T-cell (primary cell): ENCODE measurements around the gene CXCR4. TPM values are rescaled to one million over a fixed set of nuclear protein-coding genes. Genes with fewer than 3 reads are reported as not detected.

ENCODE experiments used
- ATAC-seq, 4 experiments: fragments of 200-7000 bp in 3 of 4; fragments of 150-1000 bp in 1 of 4; cut with Tn5 transposase; replicated peaks in 1 of 4; 1 replicate in 3 of 4; 2 replicates in 1 of 4; pipeline ENCODE4 v1.10.0; 2021; ENCODE audit warnings: moderate library complexity in 3 of 4, mild to moderate bottlenecking in 2 of 4, moderate number of reproducible peaks in 1 of 4
- CTCF ChIA-PET, 2 donors: fragments of 300-600 bp; sonication (Branson Sonifier 250); formaldehyde crosslinking; loops; one replicate each; lab custom pipeline; 2022; ENCODE audit warnings: antibody characterized with exemption in 2 of 2; lab: Charles Lee
- POLR2A ChIA-PET, 2 donors: fragments of 300-600 bp; sonication (Branson Sonifier 250); formaldehyde crosslinking; loops; one replicate each; lab custom pipeline; 2022; ENCODE audit warnings: antibody characterized with exemption in 2 of 2; lab: Charles Lee
- DNase-seq, 35 experiments: peaks; one replicate each; pipeline versions ENCODE4 v3.0.0 to v3.0.0-alpha.2; 2013 to 2023
- H3K27ac ChIP-seq: one replicate; pipeline ENCODE4 v1.5.1; 2013; ENCODE audit warnings: low read length
- H3K27me3 ChIP-seq, 2 experiments: replicated peaks in 1 of 2; 1 replicate in 1 of 2; 2 replicates in 1 of 2; pipeline versions ENCODE4 v1.6.1 to v1.7.0; 2013; ENCODE audit warnings: low read length in 1 of 2, mixed read lengths in 1 of 2; ENCODE audit not compliant: control insufficient read depth in 2 of 2, insufficient read depth in 2 of 2; ENCODE audit errors: extremely low read depth in 1 of 2
- H3K36me3 ChIP-seq, 2 donors: 1 replicate in 1 of 2; 2 replicates in 1 of 2; pipeline versions ENCODE4 v1.6.1 to v1.7.0; 2013; ENCODE audit warnings: low read length in 1 of 2; ENCODE audit not compliant: control insufficient read depth in 2 of 2, insufficient read depth in 1 of 2; ENCODE audit errors: extremely low read depth in 1 of 2
- H3K4me1 ChIP-seq, 2 experiments: 1 replicate in 1 of 2; 2 replicates in 1 of 2; pipeline versions ENCODE4 v1.6.1 to v1.7.0; 2013; ENCODE audit warnings: low read length in 2 of 2, mixed read lengths in 1 of 2; ENCODE audit not compliant: insufficient read depth in 2 of 2, control insufficient read depth in 1 of 2; ENCODE audit errors: extremely low read depth in 1 of 2
- H3K4me3 ChIP-seq, 2 donors: 1 replicate in 1 of 2; 2 replicates in 1 of 2; pipeline versions ENCODE4 v1.5.1 to v1.7.0; 2013; ENCODE audit warnings: mild to moderate bottlenecking in 2 of 2, low read length in 1 of 2, moderate library complexity in 1 of 2; ENCODE audit not compliant: control insufficient read depth in 1 of 2; ENCODE audit errors: extremely low read depth in 1 of 2
- H3K9me3 ChIP-seq: 2 replicates; pipeline ENCODE4 v1.7.0; 2013
- H3K27ac Mint-ChIP-seq, 2 donors: one replicate each; pipeline ENCODE4 v1.8.0; 2020 to 2021; ENCODE audit warnings: mild to moderate bottlenecking in 2 of 2, mixed read lengths in 2 of 2
- H3K27me3 Mint-ChIP-seq, 2 donors: one replicate each; pipeline ENCODE4 v1.8.0; 2021 to 2022; ENCODE audit warnings: mixed read lengths in 2 of 2
- H3K36me3 Mint-ChIP-seq: one replicate; pipeline ENCODE4 v1.8.0; 2021; ENCODE audit warnings: mixed read lengths
- H3K4me1 Mint-ChIP-seq, 3 donors: one replicate each; pipeline ENCODE4 v1.8.0; 2020 to 2022; ENCODE audit warnings: mixed read lengths in 3 of 3, mild to moderate bottlenecking in 1 of 3
- H3K4me3 Mint-ChIP-seq, 3 donors: one replicate each; pipeline ENCODE4 v1.8.0; 2020 to 2022; ENCODE audit warnings: mild to moderate bottlenecking in 3 of 3, mixed read lengths in 3 of 3, moderate library complexity in 3 of 3
- H3K9me3 Mint-ChIP-seq, 3 donors: one replicate each; pipeline ENCODE4 v1.8.0; 2020 to 2022; ENCODE audit warnings: mixed read lengths in 3 of 3
- WGBS: methylation state at CpG from one replicate; pipeline ENCODE4 v1.1.5; 2013; ENCODE audit warnings: missing lambda C conversion rate; ENCODE audit not compliant: insufficient coverage; 5-methylcytosine and 5-hydroxymethylcytosine counted together
- total RNA-seq, 35 experiments: library from RNA in 6 of 35; stranded (reverse) in 6 of 35; fragments of 120-200 nt in 1 of 35; gene quantifications; one replicate each; pipeline versions ENCODE4 v1.2.1 to v1.2.4 and lab custom pipeline; 2013 to 2026

Gene CXCR4
- total RNA-seq, 5 donors from 2014 or later (not counting 1 experiment from before 2014, with no cell fraction given): 274 to 1,514 (median 326) TPM

DNA sequence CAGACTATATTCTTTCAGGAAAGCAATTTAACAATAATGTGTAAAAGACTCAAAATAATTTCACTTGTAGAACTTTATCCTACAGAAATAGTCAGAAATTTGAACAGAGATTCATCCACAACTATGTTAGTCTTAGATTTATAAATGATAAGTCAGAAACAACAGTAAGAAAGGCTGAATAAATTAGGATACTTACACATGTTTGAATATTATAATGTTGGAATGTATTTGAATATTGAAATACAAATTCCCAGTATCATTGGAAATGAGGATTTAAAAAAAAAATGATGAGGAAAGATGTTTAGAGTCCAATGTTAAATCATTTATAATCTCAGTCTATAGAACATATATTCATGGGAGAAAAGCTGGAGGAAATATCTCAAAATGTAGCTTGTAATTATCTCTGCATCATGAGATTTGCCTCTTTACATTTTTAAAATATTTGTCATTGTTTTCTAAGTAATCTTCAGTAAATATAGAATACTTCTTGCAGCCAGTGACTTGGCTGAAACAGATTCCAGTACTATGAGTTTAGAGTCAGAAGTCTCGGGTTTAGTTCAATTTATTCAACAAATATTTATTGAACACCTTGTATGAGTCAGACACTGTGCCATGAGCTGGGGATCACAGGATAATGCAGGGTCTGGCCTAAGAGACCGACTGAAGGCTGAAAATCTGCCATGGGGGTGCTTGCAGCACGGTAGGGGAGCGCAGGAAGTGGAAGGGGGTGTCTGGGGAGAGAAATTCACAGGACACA is 32.3 kb downstream of the CXCR4 start:
- Histone ChIP-seq H3K27ac (no peak overlapping the region), H3K9me3 (no peaks in the 10 kb centered on the region), H3K27me3 (no peaks in the 10 kb centered on the region), H3K36me3 (no peaks in the 10 kb centered on the region), H3K4me1 (no peaks in the 10 kb centered on the region), H3K4me3 (no peak overlapping the region)
- no peaks in the 10 kb centered on the region for H3K9me3 Mint-ChIP-seq
- CTCF ChIA-PET: interaction anchor here in 1 of 2 donors (0.6 kb wide), 2 partner anchors 12 to 86 kb away, joined by 3 to 5 read pairs; no protein-coding TSS in a partner anchor
- H3K36me3 Mint-ChIP-seq: no peaks in the 10 kb centered on the region
- no peak overlapping the region for H3K4me3 Mint-ChIP-seq
- H3K4me1 Mint-ChIP-seq: peaks cover 6 to 8% (median 6%) of the 10 kb centered on the region in 3 donors
- POLR2A ChIA-PET: interaction anchor here in 1 of 2 donors (0.6 kb wide), 1 partner anchor 94 kb away, joined by 3 read pairs; no protein-coding TSS in a partner anchor
- no peaks in the 10 kb centered on the region for H3K27me3 Mint-ChIP-seq
- DNase-seq (no peak), ATAC-seq (no peak)
- WGBS: 94% methylated on average over 3 of the region's 4 CpGs
- no peak overlapping the region for H3K27ac Mint-ChIP-seq

DNA sequence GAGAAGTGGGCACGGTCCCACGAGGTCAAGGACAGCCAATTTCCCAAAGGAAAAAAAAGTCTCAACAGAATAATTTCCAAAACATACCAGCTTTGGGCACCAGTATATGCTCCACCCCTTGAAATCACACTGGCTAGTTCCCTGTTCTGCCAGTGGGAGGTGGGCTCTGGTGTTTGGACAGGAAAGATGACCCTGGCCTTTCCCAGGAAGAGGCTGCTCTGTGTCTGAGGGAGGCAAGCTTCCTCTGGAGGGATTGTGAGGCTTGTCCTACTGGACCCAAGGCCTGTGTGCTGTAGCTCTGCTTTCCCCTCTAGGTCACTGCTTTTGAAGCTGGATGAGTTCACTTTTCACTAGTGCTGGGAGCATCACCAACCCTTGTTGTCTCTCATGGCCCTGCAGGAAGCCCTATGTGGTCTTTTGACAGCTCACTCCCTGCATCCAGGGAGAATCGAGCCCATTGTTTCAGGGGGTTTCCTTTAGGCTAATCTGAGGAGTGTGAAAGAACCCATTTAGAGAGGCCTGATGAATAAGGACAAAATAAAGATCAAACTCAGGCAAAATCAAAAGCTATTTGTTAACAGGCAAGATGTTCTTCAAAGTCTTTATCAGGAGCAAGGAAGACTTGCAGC is 36.3 kb downstream of the CXCR4 start:
- Histone ChIP-seq H3K27ac (no peak overlapping the region), H3K36me3 (no peaks in the 10 kb centered on the region), H3K4me3 (no peak overlapping the region), H3K9me3 (no peaks in the 10 kb centered on the region), H3K27me3 (no peaks in the 10 kb centered on the region), H3K4me1 (no peaks in the 10 kb centered on the region)
- peaks cover 0 to 8% (median 6%) of the 10 kb centered on the region in 3 donors for H3K4me1 Mint-ChIP-seq
- no peak overlapping the region for H3K4me3 Mint-ChIP-seq
- POLR2A ChIA-PET: interaction anchor here in 1 of 2 donors (0.6 kb wide), 1 partner anchor 48 kb away, joined by 3 read pairs; no protein-coding TSS in a partner anchor
- no peak for ATAC-seq
- no peaks in the 10 kb centered on the region for H3K27me3 Mint-ChIP-seq
- H3K36me3 Mint-ChIP-seq: no peaks in the 10 kb centered on the region
- H3K9me3 Mint-ChIP-seq: no peaks in the 10 kb centered on the region
- DNase-seq: no peak
- no CpG with 5 or more reads among the region's 3 CpGs for WGBS
- H3K27ac Mint-ChIP-seq: no peak overlapping the region
- CTCF ChIA-PET: no interaction called here

GRCh38 chr2:136080114-136080513 is 37.8 kb downstream of the CXCR4 start:
- Histone ChIP-seq H3K9me3 (no peaks in the 10 kb centered on the region), H3K27me3 (no peaks in the 10 kb centered on the region), H3K4me3 (no peak overlapping the region), H3K36me3 (no peaks in the 10 kb centered on the region), H3K4me1 (no peaks in the 10 kb centered on the region), H3K27ac (no peak overlapping the region)
- Mint-ChIP-seq H3K4me3 (no peak overlapping the region), H3K9me3 (no peaks in the 10 kb centered on the region), H3K36me3 (no peaks in the 10 kb centered on the region), H3K27me3 (no peaks in the 10 kb centered on the region), H3K4me1 (peaks cover 0 to 4% (median 4%) of the 10 kb centered on the region in 3 donors), H3K27ac (no peak overlapping the region)
- no peak for DNase-seq
- ChIA-PET POLR2A (no interaction called here), CTCF (no interaction called here)
- WGBS: 63% methylated on average over 2 of the region's 2 CpGs
- peak in 1 of 4 experiments; percentile 29 for ATAC-seq

- 98% methylated on average over 4 of the region's 5 CpGs for WGBS
- no peak overlapping the region for H3K4me3 Mint-ChIP-seq
- no peaks in the 10 kb centered on the region for H3K27me3 Mint-ChIP-seq
- Histone ChIP-seq H3K27ac (no peak overlapping the region), H3K4me1 (no peaks in the 10 kb centered on the region), H3K9me3 (no peaks in the 10 kb centered on the region), H3K36me3 (no peaks in the 10 kb centered on the region), H3K27me3 (no peaks in the 10 kb centered on the region), H3K4me3 (no peak overlapping the region)
- CTCF ChIA-PET: no interaction called here
- POLR2A ChIA-PET: no interaction called here
- DNase-seq: no peak
- peaks cover 0 to 4% (median 4%) of the 10 kb centered on the region in 3 donors for H3K4me1 Mint-ChIP-seq
- H3K36me3 Mint-ChIP-seq: peaks cover 4% of the 10 kb centered on the region
- peaks cover 5 to 12% (median 9%) of the 10 kb centered on the region in 3 donors for H3K9me3 Mint-ChIP-seq
- H3K27ac Mint-ChIP-seq: no peak overlapping the region
- ATAC-seq: no peak
Measured at GRCh38 chr2:136077107-136077506, 40.8 kb downstream of the CXCR4 start.

DNA sequence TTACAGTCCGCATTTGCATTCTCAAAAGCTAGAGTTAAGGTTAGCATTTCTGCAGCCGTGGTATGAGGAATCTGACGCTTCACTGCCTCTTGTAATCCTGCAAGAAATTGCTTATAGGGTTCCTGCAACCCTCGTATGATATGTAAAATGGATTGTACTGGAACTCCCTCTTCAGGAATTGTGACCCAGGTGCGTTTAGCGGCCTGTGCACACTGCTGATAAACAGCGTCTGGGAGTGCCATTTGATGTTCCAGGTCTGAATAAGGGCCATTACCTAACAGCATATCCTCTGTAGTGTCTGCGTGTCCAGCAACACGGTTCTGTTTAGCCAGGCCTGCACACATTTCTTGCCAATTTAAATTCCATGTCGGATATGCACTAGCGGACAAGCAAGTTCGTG is 42.5 kb downstream of the CXCR4 start:
- Histone ChIP-seq H3K36me3 (no peaks in the 10 kb centered on the region), H3K4me1 (no peaks in the 10 kb centered on the region), H3K27ac (no peak overlapping the region), H3K27me3 (no peaks in the 10 kb centered on the region), H3K9me3 (no peaks in the 10 kb centered on the region), H3K4me3 (no peak overlapping the region)
- no peak for ATAC-seq
- H3K4me1 Mint-ChIP-seq: peaks cover 0 to 4% (median 4%) of the 10 kb centered on the region in 3 donors
- H3K9me3 Mint-ChIP-seq: peaks cover 9 to 19% (median 11%) of the 10 kb centered on the region in 3 donors
- no peaks in the 10 kb centered on the region for H3K27me3 Mint-ChIP-seq
- ChIA-PET CTCF (no interaction called here), POLR2A (no interaction called here)
- H3K4me3 Mint-ChIP-seq: no peak overlapping the region
- whole genome bisulfite sequencing: 96% methylated on average over 12 of the region's 12 CpGs
- no peak for DNase-seq
- H3K27ac Mint-ChIP-seq: no peak overlapping the region
- H3K36me3 Mint-ChIP-seq: peaks cover 4% of the 10 kb centered on the region

DNA sequence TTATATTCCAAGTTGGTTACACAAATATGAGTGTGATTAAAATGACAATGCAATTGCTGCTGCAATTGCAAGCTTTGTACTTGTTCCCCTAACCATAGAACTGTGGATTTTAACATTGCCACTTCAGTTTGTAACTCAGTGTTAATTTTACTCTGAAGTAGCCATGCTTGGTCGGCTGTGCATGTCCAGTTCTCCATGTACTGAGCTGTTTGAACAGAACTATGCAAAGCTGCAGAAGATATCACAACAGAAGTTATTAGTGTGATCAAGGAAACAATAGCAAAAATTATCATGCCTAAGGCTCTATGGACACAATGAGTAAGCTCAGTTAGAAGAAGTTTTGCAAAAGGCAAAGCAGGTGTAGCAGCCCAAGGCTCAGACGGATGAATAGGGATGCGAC is 45.3 kb downstream of the CXCR4 start:
- ATAC-seq: no peak
- 94% methylated on average over 3 of the region's 3 CpGs for WGBS

More for the DNA sequence above, 45.3 kb downstream of the CXCR4 start:
- Histone ChIP-seq H3K27me3 (no peaks in the 10 kb centered on the region), H3K27ac (no peak overlapping the region), H3K36me3 (no peaks in the 10 kb centered on the region), H3K9me3 (no peaks in the 10 kb centered on the region), H3K4me3 (no peak overlapping the region), H3K4me1 (no peaks in the 10 kb centered on the region)
- POLR2A ChIA-PET: no interaction called here
- CTCF ChIA-PET: no interaction called here
- DNase-seq: no peak
- Mint-ChIP-seq H3K4me3 (no peak overlapping the region), H3K9me3 (peaks cover 9 to 19% (median 11%) of the 10 kb centered on the region in 3 donors), H3K4me1 (peaks cover 17 to 22% (median 20%) of the 10 kb centered on the region in 3 donors), H3K36me3 (peaks cover 4% of the 10 kb centered on the region), H3K27me3 (no peaks in the 10 kb centered on the region), H3K27ac (no peak overlapping the region)
